H1 (cell line): ENCODE results near the gene ARMH3. TPM values are rescaled to one million over a fixed set of nuclear protein-coding genes. Genes with fewer than 3 reads are reported as not detected.

ENCODE experiments used
- CTCF ChIA-PET: fragments of 300-600 bp; sonication (Branson Sonifier 250); formaldehyde crosslinking; loops from one replicate; lab custom pipeline; 2021; ENCODE audit not compliant: partially characterized antibody; lab: Charles Lee
- POLR2A ChIA-PET: fragments of 300-600 bp; sonication (Branson Sonifier 250); formaldehyde crosslinking; loops from one replicate; lab custom pipeline; 2021; ENCODE audit warnings: inconsistent platforms; ENCODE audit not compliant: partially characterized antibody; lab: Charles Lee
- DNase-seq, 2 experiments: peaks; one replicate each; pipeline versions ENCODE4 v3.0.0 to v3.0.0-alpha.2; 2010 to 2022; ENCODE audit warnings: low spot score in 2 of 2, low read depth in 1 of 2, mixed read lengths in 1 of 2
- FAIRE-seq: peaks from 2 replicates; lab custom pipeline; 2011; peaks lifted over from hg19 to GRCh38; lab: Jason Lieb, UNC
- H2AFZ ChIP-seq: 2 replicates; pipeline ENCODE4 v1.8.1; 2012; ENCODE audit warnings: low read length, inconsistent platforms
- H2AK5ac ChIP-seq: 2 replicates; pipeline ENCODE4 v1.6.1; 2013; ENCODE audit warnings: low read depth, low read length
- H2BK120ac ChIP-seq: replicated peaks from 2 replicates; pipeline ENCODE3; 2013; ENCODE audit warnings: low read depth, low read length, inconsistent platforms
- H2BK12ac ChIP-seq: 2 replicates; pipeline ENCODE4 v1.6.1; 2013; ENCODE audit warnings: low read depth, low read length
- H2BK15ac ChIP-seq: 2 replicates; pipeline ENCODE4 v1.6.1; 2013; ENCODE audit warnings: low read length
- H2BK20ac ChIP-seq: 2 replicates; pipeline ENCODE4 v1.6.1; 2013; ENCODE audit warnings: low read length
- H2BK5ac ChIP-seq: 2 replicates; pipeline ENCODE4 v1.6.1; 2013; ENCODE audit warnings: low read depth, low read length
- H3K14ac ChIP-seq: 2 replicates; pipeline ENCODE4 v1.6.1; 2013; ENCODE audit warnings: inconsistent platforms; ENCODE audit not compliant: insufficient read length
- H3K18ac ChIP-seq: 2 replicates; pipeline ENCODE4 v1.6.1; 2013; ENCODE audit warnings: low read length; ENCODE audit errors: extremely low read depth
- H3K23ac ChIP-seq: 2 replicates; pipeline ENCODE4 v1.6.1; 2013; ENCODE audit warnings: inconsistent platforms; ENCODE audit not compliant: insufficient read length
- H3K23me2 ChIP-seq: 2 replicates; pipeline ENCODE4 v1.6.1; 2013; ENCODE audit warnings: low read depth, low read length
- H3K27ac ChIP-seq: 2 replicates; pipeline ENCODE4 v1.6.1; 2011; ENCODE audit warnings: low read depth, low read length, inconsistent platforms
- H3K27me3 ChIP-seq, 4 experiments: replicated peaks in 1 of 4; 1 replicate in 1 of 4; 2 replicates in 3 of 4; pipeline versions ENCODE4 v1.6.1 to v1.8.1; 2011 to 2013; ENCODE audit warnings: low read length in 3 of 4, mild to moderate bottlenecking in 3 of 4, inconsistent platforms in 2 of 4, mixed read lengths in 2 of 4, moderate library complexity in 1 of 4; ENCODE audit not compliant: control insufficient read depth in 3 of 4, insufficient read depth in 3 of 4; ENCODE audit errors: extremely low read depth in 1 of 4
- H3K36me3 ChIP-seq, 4 experiments: 2 replicates each; pipeline versions ENCODE4 v1.6.1 to v1.8.1; 2011 to 2013; ENCODE audit warnings: mild to moderate bottlenecking in 4 of 4, low read length in 3 of 4, moderate library complexity in 2 of 4, control low read depth in 1 of 4, inconsistent platforms in 1 of 4; ENCODE audit not compliant: insufficient read depth in 4 of 4, control insufficient read depth in 2 of 4
- H3K4ac ChIP-seq: replicated peaks from 2 replicates; pipeline ENCODE3; 2013; ENCODE audit warnings: low read length, low read depth, mixed read lengths, inconsistent platforms; ENCODE audit not compliant: insufficient read length
- H3K4me1 ChIP-seq, 4 experiments: replicated peaks in 1 of 4; 1 replicate in 1 of 4; 2 replicates in 3 of 4; pipeline versions ENCODE4 v1.6.1 to v1.8.1; 2011 to 2013; ENCODE audit warnings: low read length in 3 of 4, inconsistent platforms in 2 of 4, mixed read lengths in 1 of 4; ENCODE audit not compliant: insufficient read depth in 4 of 4, control insufficient read depth in 3 of 4
- H3K4me2 ChIP-seq, 2 experiments: 2 replicates each; pipeline versions ENCODE4 v1.6.1 to v1.8.1; 2011 to 2013; ENCODE audit warnings: low read depth in 2 of 2, low read length in 2 of 2, control low read depth in 1 of 2, inconsistent platforms in 1 of 2, mild to moderate bottlenecking in 1 of 2; ENCODE audit not compliant: insufficient read depth in 1 of 2
- H3K4me3 ChIP-seq, 4 experiments: fragments of 200-600, 300-600 bp in 1 of 4; sonication (generic), shearing (Covaris generic), sonication (Bioruptor Twin) in 1 of 4; 2 replicates each; pipeline versions ENCODE4 v1.5.1 to v1.8.1; 2011 to 2016; ENCODE audit warnings: low read length in 4 of 4, low read depth in 3 of 4, control low read depth in 2 of 4, inconsistent platforms in 2 of 4, mild to moderate bottlenecking in 2 of 4, mixed read lengths in 1 of 4, moderate library complexity in 1 of 4; ENCODE audit not compliant: insufficient read depth in 2 of 4; ENCODE audit errors: extremely low read depth in 1 of 4
- H3K56ac ChIP-seq: replicated peaks from 2 replicates; pipeline ENCODE3; 2013; ENCODE audit warnings: low read depth, mild to moderate bottlenecking, mixed read lengths, low read length, inconsistent platforms; ENCODE audit not compliant: insufficient read length
- H3K79me1 ChIP-seq: 2 replicates; pipeline ENCODE4 v1.6.1; 2013; ENCODE audit warnings: low read depth, low read length, control low read depth
- H3K79me2 ChIP-seq, 2 experiments: 2 replicates each; pipeline versions ENCODE4 v1.6.1 to v1.8.1; 2012 to 2013; ENCODE audit warnings: low read length in 2 of 2, mild to moderate bottlenecking in 2 of 2, inconsistent platforms in 1 of 2; ENCODE audit not compliant: insufficient read depth in 2 of 2, control insufficient read depth in 1 of 2
- H3K9ac ChIP-seq, 4 experiments: replicated peaks in 1 of 4; 1 replicate in 1 of 4; 2 replicates in 3 of 4; pipeline versions ENCODE4 v1.6.1 to v1.8.1; 2011 to 2013; ENCODE audit warnings: low read depth in 3 of 4, low read length in 3 of 4, control low read depth in 2 of 4, mild to moderate bottlenecking in 2 of 4, moderate library complexity in 2 of 4, inconsistent platforms in 1 of 4; ENCODE audit errors: extremely low read depth in 1 of 4
- H3K9me3 ChIP-seq, 2 experiments: 2 replicates each; pipeline versions ENCODE4 v1.6.1 to v1.8.1; 2012 to 2013; ENCODE audit warnings: mild to moderate bottlenecking in 2 of 2, moderate library complexity in 2 of 2, control low read depth in 1 of 2, inconsistent platforms in 1 of 2, low read depth in 1 of 2, low read length in 1 of 2, mixed read lengths in 1 of 2; ENCODE audit not compliant: insufficient read depth in 2 of 2
- H4K20me1 ChIP-seq, 2 experiments: replicated peaks in 1 of 2; 2 replicates each; pipeline versions ENCODE3 to v1.8.1; 2011 to 2013; ENCODE audit warnings: inconsistent platforms in 2 of 2, low read length in 2 of 2, mild to moderate bottlenecking in 1 of 2; ENCODE audit not compliant: insufficient read depth in 2 of 2, control insufficient read depth in 1 of 2
- H4K5ac ChIP-seq: 2 replicates; pipeline ENCODE4 v1.6.1; 2013; ENCODE audit warnings: low read length, low read depth, mixed read lengths, inconsistent platforms; ENCODE audit not compliant: insufficient read length
- H4K8ac ChIP-seq: 2 replicates; pipeline ENCODE4 v1.8.0; 2013; ENCODE audit warnings: mild to moderate bottlenecking, moderate library complexity, low read length, inconsistent platforms; ENCODE audit not compliant: insufficient read depth; ENCODE audit errors: extremely low read depth
- H4K91ac ChIP-seq: replicated peaks from 2 replicates; pipeline ENCODE3; 2013; ENCODE audit warnings: low read length, mixed read lengths, inconsistent platforms; ENCODE audit not compliant: insufficient read length
- BRCA1 ChIP-seq: IDR thresholded peaks from 2 replicates; pipeline ENCODE4 v1.6.1; 2012; ENCODE audit warnings: low read depth, low read length, improper control_type of control experiment
- CREB1 ChIP-seq: IDR thresholded peaks from 2 replicates; pipeline ENCODE4 v1.6.1; 2012; ENCODE audit warnings: inconsistent platforms
- CTBP2 ChIP-seq: IDR thresholded peaks from 2 replicates; pipeline ENCODE4 v1.7.0; 2011; ENCODE audit warnings: borderline replicate concordance, mild to moderate bottlenecking, moderate library complexity, mixed read lengths, low read length; ENCODE audit not compliant: insufficient read depth, insufficient read length
- EP300 ChIP-seq, 2 experiments: IDR thresholded peaks; 1 replicate in 1 of 2; 2 replicates in 1 of 2; pipeline ENCODE4 v1.6.1; 2011 to 2012; ENCODE audit warnings: low read depth in 2 of 2, low read length in 2 of 2, mild to moderate bottlenecking in 2 of 2, borderline replicate concordance in 1 of 2, inconsistent platforms in 1 of 2, moderate library complexity in 1 of 2
- GTF2F1 ChIP-seq: IDR thresholded peaks from 2 replicates; pipeline ENCODE4 v1.6.1; 2012; ENCODE audit warnings: low read depth, low read length, improper control_type of control experiment, borderline replicate concordance
- HDAC6 ChIP-seq: IDR thresholded peaks from one replicate; pipeline ENCODE4 v1.7.1; 2012; ENCODE audit warnings: low read depth, mild to moderate bottlenecking, inconsistent platforms, low read length, moderate library complexity
- KDM1A ChIP-seq: fragments of 200-600, 300-600 bp; sonication (generic); IDR thresholded peaks from 2 replicates; pipeline ENCODE4 v1.7.1; 2016; ENCODE audit warnings: mild to moderate bottlenecking, low read length, borderline replicate concordance
- KDM4A ChIP-seq: IDR thresholded peaks from one replicate; pipeline ENCODE4 v1.7.1; 2012; ENCODE audit warnings: low read depth, mild to moderate bottlenecking, moderate library complexity, low read length, inconsistent platforms; ENCODE audit not compliant: severe bottlenecking
- KDM5A ChIP-seq: fragments of 200-600 bp; IDR thresholded peaks from 2 replicates; pipeline ENCODE4 v1.7.1; 2012; ENCODE audit warnings: mild to moderate bottlenecking, low read length, inconsistent platforms, mixed read lengths
- NANOG ChIP-seq: IDR thresholded peaks from 2 replicates; pipeline ENCODE4 v1.6.1; 2011; ENCODE audit warnings: low read length, low read depth, mild to moderate bottlenecking, inconsistent platforms; ENCODE audit not compliant: insufficient read depth, poor library complexity, severe bottlenecking
- RXRA ChIP-seq: IDR thresholded peaks from 2 replicates; pipeline ENCODE4 v1.6.1; 2011; ENCODE audit warnings: low read depth, mild to moderate bottlenecking, low read length, moderate library complexity; ENCODE audit not compliant: insufficient read depth
- SIRT6 ChIP-seq: IDR thresholded peaks from one replicate; pipeline ENCODE4 v1.7.1; 2012; ENCODE audit warnings: low read length, inconsistent platforms
- SP4 ChIP-seq: IDR thresholded peaks from 2 replicates; pipeline ENCODE4 v1.6.1; 2012; ENCODE audit warnings: low read length, inconsistent platforms
- USF2 ChIP-seq: IDR thresholded peaks from 2 replicates; pipeline ENCODE4 v1.6.1; 2011; ENCODE audit warnings: low read length, improper control_type of control experiment
- YY1 ChIP-seq: IDR thresholded peaks from 2 replicates; pipeline ENCODE4 v1.6.1; 2011; ENCODE audit warnings: low read depth, mild to moderate bottlenecking, low read length
- polyA plus RNA-seq, 7 experiments: library from polyadenylated mRNA; depleted of rRNA in 3 of 7; stranded (reverse) in 5 of 7; unstranded in 2 of 7; fragments of >200 nt in 5 of 7; fragments of 200-250 nt in 2 of 7; gene quantifications; 1 replicate in 5 of 7; 2 replicates in 1 of 7; 4 replicates in 1 of 7; pipeline versions ENCODE4 v1.2.1 to v1.2.3, GENCODE V29; 2011 to 2013; ENCODE audit warnings: missing spikeins in 2 of 7, mixed read lengths in 2 of 7
- total RNA-seq: library from RNA; stranded (reverse); fragmentation: NEBNext Ultra II Directional; extraction: Animal tissue kit (Norgen Biotek cat#: 25700); gene quantifications from 2 replicates; pipeline ENCODE4 v1.2.1, GENCODE V29; 2021

ARMH3 gene
- total and polyA plus RNA-seq, 2 of the 8 experiments (the other 6 are each of a cell fraction or from before 2014, with no cell fraction given) = 11.6 to 18.3 TPM

DNA sequence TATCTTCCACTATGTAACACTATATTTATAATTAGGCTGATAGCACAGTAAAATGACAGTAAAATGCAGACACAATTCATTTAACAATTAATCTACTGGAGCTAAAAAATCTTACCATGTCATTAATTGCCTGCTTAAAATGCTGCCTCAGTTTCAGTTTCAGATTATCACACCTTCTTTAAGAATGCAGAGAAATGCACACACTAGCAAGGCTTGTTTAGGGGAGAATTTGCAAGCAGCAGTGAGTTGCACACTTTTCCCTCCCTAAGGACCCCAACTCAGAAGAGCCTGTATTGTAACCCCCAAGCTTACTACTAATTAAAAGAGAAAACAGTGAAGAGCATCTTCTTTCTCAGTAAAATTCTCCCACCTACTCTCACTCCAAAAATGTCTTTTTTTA, 132.7 kb downstream of the ARMH3 start:
- no peak overlapping the region for H3K14ac ChIP-seq
- no peak overlapping the region for H4K5ac ChIP-seq
- H3K27ac ChIP-seq = no peak overlapping the region
- no peak overlapping the region for H4K91ac ChIP-seq
- no peak overlapping the region for H3K9ac ChIP-seq
- no peak overlapping the region for H3K18ac ChIP-seq
- no peak for FAIRE-seq
- H2BK12ac ChIP-seq = no peak overlapping the region
- DNase-seq = no peak
- no peak overlapping the region for H2AFZ ChIP-seq
- H2AK5ac ChIP-seq = no peak overlapping the region
- H3K4me3 ChIP-seq = no peak overlapping the region
- no peaks in the 10 kb centered on the region for H3K23me2 ChIP-seq
- no peak overlapping the region for H3K4ac ChIP-seq
- no peak overlapping the region for H3K56ac ChIP-seq
- H3K79me1 ChIP-seq = no peaks in the 10 kb centered on the region; the same call in 1 of the 2 replicates
- H4K20me1 ChIP-seq = no peaks in the 10 kb centered on the region
- H3K23ac ChIP-seq = no peak overlapping the region
- CTCF ChIA-PET = interaction anchor here (1.0 to 1.5 kb wide), 6 partner anchors 19 to 87 kb away, joined by 3 to 6 read pairs (median 4); no protein-coding TSS in a partner anchor
- H3K36me3 ChIP-seq = no peaks in the 10 kb centered on the region
- H2BK20ac ChIP-seq = no peak overlapping the region
- peaks cover 0 to 7% (median 6%) of the 10 kb centered on the region in 4 experiments; a peak in 4 of 7 replicates for H3K4me1 ChIP-seq
- H3K4me2 ChIP-seq = no peak overlapping the region
- no peak overlapping the region for H4K8ac ChIP-seq
- H3K79me2 ChIP-seq = no peaks in the 10 kb centered on the region
- no peak overlapping the region for H2BK120ac ChIP-seq
- H3K9me3 ChIP-seq = no peaks in the 10 kb centered on the region
- H2BK15ac ChIP-seq = no peak overlapping the region
- POLR2A ChIA-PET = no interaction called here
- H3K27me3 ChIP-seq = no peaks in the 10 kb centered on the region
- H2BK5ac ChIP-seq = no peak overlapping the region
- no peak for TF ChIP-seq USF2
- TF ChIP-seq SP4 = no peak
- no peak for TF ChIP-seq NANOG
- no peak for TF ChIP-seq CREB1
- no peak for TF ChIP-seq RXRA
- no peak for TF ChIP-seq KDM5A
- no peak for TF ChIP-seq SIRT6
- no peak for TF ChIP-seq KDM1A
- no peak for TF ChIP-seq GTF2F1
- no peak for TF ChIP-seq EP300 (IDR thresholded peaks at IDR 0.05; ENCODE audit: borderline replicate concordance in 1 of 2, low read depth in 2 of 2, low read length in 2 of 2)
- TF ChIP-seq HDAC6 = no peak
- no peak for TF ChIP-seq KDM4A
- TF ChIP-seq YY1 = no peak
- no peak for TF ChIP-seq BRCA1
- TF ChIP-seq CTBP2 = no peak
